ENCODE data around the gene KRT77.
A peak's percentile ranks its signal among the peaks of the same experiment; 100 is the strongest.
"Not testable (repeated sequence)": the region's sequence is repeated elsewhere in the genome, so short reads cannot be mapped to it uniquely, and the experiment has no call there.

The KRT77 gene

DNA sequence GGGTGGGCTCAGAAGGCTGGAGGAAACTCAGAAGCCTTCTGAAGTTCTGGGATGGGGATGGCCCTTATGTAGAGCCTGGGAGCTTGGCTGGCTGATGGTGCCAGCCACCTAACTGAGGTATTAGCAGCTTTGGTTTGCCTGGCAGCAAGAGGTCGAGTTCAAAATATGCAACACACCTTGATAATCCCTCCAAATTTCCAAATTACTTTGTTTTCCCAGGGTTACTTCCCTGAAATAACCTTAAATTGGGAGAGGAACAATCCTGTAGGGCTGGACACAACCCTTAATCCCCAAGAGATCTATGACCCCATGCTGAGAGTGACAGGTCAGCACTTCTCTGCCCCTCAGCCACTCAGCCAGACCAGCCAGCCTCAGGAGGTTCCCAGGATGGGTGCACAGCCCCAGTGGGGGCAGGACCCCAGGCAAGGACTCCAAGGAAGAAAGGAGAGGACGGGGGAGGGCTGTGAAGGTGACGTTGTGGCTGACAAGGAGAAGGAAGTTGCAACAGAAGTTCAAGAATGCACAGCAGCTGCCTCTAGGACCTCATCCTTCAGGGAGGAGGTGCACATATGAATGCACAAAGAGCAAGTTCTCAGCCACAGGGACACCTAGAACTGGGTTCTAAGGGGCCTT is 18.6 kb upstream of the KRT77 start:
- DNase-seq, result no peak

- DNase-seq, result no peak
These were observed 17.1 kb upstream of the KRT77 start for GRCh38 chr12:52720365-52720886.

DNA sequence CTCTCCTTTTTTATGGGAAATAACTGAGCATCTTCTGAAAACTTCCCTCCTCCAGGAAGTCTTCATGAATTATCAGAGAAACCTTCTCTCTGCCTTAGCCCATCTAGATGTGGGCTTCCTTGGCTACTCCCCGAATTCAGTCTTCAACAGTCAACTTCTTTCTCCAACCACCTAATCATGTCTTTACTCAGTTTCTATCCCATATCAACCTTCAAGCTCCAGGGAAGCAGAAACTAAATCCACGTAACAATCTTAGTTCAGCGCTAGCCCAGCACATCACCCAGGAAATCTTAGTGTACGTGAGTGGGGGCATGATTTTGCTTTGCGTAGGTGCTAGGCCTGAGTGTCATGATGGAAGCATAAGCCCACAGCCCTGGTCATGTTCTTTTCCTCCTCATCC is 12.7 kb upstream of the KRT77 start:
- no peak for DNase-seq

- DNase-seq, result peak in 1 of 2 experiments; percentile 25
These were observed 12.1 kb upstream of the KRT77 start for GRCh38 chr12:52715416-52715815.

GRCh38 chr12:52714887-52715281 is 11.6 kb upstream of the KRT77 start:
- DNase-seq, result no peak

DNA sequence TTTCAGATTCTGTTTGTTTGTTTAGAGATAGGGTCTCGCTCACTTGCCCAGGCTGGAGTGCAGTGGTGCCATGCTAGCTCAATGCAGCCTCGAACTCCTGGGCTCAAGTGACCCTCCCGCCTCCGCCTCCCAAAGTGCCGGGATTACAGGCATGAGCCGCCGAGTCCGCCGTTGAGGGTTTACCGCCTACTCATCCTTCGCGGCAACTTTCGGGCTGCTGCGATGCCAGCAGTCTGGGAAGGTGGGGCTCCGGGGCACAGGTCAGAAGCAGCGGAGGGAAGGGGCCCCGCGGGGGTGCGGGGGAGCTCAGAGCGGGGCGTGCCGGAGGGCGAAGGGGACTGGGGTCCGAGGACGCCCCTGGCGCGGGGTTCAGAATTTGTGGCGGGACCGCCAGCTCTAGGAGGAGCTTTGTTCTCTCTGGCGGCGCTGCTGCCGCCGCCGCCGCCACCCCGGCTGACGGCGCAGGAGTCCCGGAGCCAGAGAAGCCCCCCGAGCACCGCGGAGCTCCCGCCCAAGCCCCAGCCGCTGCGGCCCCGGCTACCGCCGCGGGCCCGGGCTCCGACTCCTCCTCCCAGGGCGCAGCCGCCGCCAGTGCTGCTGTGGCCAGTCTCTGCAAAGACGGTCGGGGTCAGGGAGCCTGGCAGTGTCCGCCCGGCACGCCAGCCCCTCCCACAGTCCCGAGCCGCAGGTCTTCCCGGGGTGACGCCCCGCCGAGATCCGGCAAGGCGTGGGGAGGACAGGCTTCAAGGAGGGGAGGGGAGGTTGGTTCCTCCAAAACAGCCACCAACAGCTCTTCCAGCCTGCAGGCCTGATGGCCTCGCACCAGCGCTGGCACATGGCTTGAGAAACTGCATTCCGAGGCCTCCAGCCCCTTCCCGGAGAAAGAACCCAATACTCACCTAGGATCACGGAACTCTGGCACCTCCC is 10.9 kb upstream of the KRT77 start:
- peak; percentile 47 to 62 for DNase-seq

- DNase-seq, result not testable (repeated sequence)
These were observed 8.8 kb upstream of the KRT77 start for GRCh38 chr12:52712122-52712521.

DNA sequence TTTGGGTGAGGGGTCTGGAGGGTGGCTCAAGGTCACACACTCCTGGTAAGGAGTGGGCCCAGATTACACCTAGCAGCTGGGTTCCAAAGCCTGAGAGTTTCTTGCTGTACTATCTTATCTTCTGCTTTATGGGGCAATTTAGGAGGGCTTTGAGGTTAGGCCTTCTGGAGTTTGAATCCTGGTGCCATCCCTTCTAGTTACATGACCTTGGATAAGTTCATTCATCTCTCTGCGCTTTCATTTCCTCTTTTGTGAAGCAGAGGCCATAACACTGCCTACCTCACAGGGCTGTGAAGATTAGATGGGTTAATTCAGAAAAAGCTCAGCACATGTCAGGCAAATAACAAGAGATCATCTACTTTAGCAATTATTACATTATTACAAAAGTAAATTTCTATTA is 7.4 kb upstream of the KRT77 start:
- no peak for DNase-seq

DNA sequence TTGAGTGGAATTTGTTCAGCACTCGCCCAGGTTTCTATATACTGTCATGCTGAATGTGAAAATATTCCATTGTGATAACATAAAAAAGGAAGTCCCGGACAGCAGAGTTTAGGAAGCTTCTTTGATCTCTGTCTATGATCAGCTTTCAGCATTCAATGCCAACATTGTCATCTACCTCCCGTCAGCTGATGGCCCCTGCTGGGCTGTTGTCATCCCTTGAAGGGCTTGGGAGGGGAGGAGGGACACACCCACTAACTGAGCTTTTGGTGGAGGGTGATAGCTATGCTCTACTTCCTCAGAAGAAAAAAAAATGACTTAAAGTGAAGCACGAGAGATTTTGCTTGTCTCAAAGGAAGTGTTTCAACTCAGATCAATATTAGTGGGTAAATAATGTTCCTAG is 4.7 kb upstream of the KRT77 start:
- no peak for DNase-seq

DNA sequence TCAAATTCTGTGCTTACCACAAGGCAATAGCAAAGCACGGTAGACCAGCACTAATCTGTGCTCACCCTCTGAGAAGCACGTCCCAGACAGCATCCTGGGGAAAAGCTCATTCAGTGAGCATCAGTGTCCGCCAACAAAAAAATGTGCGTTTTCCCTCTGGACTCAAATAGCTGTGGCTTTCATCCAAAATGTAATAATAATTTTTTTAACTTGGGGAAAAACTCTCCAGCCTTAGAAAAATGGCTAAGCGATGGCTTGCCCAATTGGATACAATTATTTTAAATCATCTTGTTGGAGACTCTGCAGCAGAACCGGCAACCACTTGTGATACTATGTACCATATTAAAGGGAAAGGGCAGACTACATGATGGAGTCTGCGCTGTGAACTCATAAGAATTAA is 1.1 kb upstream of the KRT77 start:
- no peak for DNase-seq

- no peak for DNase-seq
These were observed 554 bp upstream of the KRT77 start for GRCh38 chr12:52703878-52704277.

GRCh38 chr12:52702338-52702737 is 986 bp downstream of the KRT77 start:
- DNase-seq, result no peak

GRCh38 chr12:52701281-52701680 is 2.0 kb downstream of the KRT77 start:
- DNase-seq, result no peak

- DNase-seq, result no peak
These were observed 3.4 kb downstream of the KRT77 start for GRCh38 chr12:52699960-52700359.

DNA sequence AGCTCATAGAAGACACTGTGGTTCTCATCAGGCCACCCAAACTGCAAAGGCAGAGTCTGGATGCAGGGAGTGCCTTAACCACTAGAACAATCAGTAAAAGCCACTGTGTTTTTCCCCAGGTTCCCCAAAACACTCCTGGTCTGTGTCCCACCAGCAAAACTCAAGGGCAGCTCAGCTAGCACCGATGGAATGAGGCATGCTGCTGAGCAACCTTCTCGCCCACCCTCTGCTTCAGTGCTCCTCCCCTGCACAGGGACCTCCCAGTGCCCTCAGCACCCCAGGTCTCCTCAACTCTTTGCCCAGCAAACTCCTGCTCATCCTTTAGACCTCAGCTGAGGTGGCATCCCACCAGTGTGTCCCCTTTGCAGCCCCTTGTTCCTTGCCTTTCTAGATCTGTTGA is 4.0 kb downstream of the KRT77 start:
- DNase-seq, result no peak

- no peak for DNase-seq
These were observed 4.5 kb downstream of the KRT77 start for GRCh38 chr12:52698651-52699340.

GRCh38 chr12:52697058-52697582 is 6.2 kb downstream of the KRT77 start:
- DNase-seq, result no peak

- DNase-seq, result no peak
These were observed 6.7 kb downstream of the KRT77 start for GRCh38 chr12:52696588-52696987.

DNA sequence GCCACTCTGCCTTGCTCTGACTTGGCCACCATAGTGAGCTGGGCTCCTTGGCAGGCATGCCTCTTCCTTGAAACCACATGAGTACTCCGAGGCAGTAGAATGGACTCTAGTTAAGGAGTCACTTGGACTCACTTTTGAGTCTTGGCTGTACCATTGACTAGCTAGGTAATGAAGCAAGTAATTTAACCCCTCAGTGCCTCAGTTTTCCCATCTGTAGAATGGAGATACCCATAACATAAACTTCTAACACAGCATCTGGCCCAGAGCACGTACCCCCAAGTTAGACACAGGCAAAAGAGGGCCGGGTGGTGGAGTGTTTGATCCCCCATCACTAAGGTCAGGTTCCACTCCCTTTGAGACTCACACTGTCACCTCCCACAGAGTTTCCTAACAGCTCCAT is 8.3 kb downstream of the KRT77 start:
- DNase-seq, result no peak

- no peak for DNase-seq
These were observed 9.2 kb downstream of the KRT77 start for GRCh38 chr12:52694151-52694550.

- no peak for DNase-seq
These were observed 10.1 kb downstream of the KRT77 start for GRCh38 chr12:52693261-52693660.

DNA sequence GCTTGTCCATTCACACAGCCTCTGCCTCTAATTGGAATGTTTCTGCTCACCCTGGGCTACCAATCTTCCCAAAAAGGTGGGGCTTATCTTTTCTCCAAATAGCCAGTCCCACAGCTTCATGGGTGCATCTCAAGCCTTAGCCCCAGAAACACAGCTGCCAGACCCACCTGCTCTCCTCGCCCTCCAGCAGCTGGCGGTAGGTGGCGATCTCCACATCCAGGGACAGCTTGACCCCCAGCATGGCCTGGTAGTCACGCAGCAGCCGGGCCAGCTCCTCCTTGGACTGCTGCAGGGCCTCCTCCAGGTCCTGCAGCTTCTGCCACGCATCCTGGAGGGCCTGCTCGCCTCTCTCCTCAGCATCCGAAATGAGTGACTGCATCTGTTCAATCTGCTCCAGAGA is 11.1 kb downstream of the KRT77 start:
- no peak for DNase-seq

DNA sequence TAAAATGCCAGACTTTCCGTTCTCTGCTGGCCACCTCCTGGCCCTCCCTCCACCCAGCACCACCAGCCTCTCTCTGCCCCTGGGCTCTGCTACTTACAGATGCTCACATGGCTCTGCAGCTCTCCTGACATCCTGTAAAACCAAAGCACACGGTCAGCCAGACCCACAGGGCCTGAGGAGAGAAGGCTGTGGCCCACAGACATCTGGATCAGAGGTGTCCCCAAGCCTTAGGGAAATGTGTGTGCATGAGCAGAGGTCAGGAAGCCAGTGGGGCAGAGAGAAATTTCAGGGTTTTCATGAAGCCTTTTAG is 11.5 kb downstream of the KRT77 start:
- DNase-seq, result no peak
